AG08395 (cell line): ENCODE measurements around the gene CELA2A.
"Not testable (repeated sequence)": the region's sequence is repeated elsewhere in the genome, so short reads cannot be mapped to it uniquely, and the experiment has no call there.

Experiments used
- DNase-seq: peaks from one replicate; pipeline ENCODE4 v3.0.0; 2012; ENCODE audit warnings: mixed read lengths, low spot score

The CELA2A gene

DNA sequence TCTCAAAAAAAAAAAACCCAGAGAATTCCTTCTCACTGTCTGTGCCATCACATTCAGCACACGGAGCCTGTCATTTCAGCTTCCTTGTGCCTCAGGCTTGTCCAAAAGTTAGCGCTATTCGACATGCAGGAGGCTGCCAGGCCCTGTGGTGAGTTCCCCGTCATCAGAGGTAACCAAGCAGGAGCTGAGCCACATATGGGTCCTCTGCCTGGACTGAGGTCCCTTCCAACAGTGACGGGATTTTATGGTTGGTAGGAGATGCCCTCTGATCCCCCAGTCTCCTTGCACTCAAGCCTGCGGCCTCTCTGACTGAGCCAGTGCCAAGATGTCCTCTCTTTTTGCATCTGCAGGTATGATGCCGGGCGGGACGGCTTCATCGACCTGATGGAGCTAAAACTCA is 31.0 kb upstream of the CELA2A start:
- DNase-seq = no peak

GRCh38 chr1:15425958-15426357 is 30.6 kb upstream of the CELA2A start:
- DNase-seq = no peak

GRCh38 chr1:15426492-15427279 is 29.8 kb upstream of the CELA2A start:
- peak; percentile 40 for DNase-seq

- DNase-seq = no peak
These were observed 29.3 kb upstream of the CELA2A start for GRCh38 chr1:15427280-15427666.

- not testable (repeated sequence) for DNase-seq
These were observed 28.3 kb upstream of the CELA2A start for GRCh38 chr1:15428252-15428651.

GRCh38 chr1:15428815-15429435 is 27.6 kb upstream of the CELA2A start:
- DNase-seq = no peak

GRCh38 chr1:15429701-15430149 is 26.8 kb upstream of the CELA2A start:
- DNase-seq = peak; percentile 33

DNA sequence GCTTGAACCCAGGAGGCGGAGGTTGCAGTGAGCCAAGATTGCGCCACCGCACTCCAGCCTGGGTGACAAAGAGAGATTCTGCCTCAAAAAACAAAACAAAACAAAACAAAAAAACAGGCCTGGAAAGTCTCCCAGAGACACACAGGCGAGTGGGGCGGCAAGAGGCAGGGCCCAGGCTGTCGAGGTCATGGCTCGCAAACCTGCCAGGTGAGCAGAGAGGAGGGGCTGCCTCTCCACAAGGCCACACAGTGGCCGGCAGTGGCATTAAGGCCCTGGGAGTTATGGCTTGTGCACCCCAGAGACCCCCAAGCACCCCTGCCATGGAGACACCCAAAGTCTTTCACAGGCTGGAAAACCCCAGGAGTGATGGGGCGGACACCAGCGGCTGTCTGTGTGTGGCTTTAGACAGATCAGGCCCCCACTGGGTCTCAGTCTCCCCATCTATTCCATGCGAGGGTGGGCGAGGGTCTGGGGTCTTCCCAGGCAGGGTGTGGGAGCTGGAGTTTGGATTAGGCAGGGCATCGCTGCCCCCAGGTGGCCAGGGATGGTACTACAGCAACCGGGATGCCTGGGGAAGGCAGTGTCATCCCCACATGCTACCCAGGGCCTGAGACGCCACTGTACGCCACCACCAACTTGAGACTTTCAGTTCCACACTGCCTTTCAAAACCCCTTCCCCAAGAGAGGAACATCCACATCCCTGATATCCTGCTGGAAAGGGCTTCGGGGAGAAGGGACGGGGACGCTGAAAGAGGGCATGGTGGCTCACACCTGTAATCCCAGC is 25.6 kb upstream of the CELA2A start:
- peak; percentile 80 for DNase-seq

GRCh38 chr1:15431571-15431948 is 25.0 kb upstream of the CELA2A start:
- no peak for DNase-seq

- DNase-seq = no peak
These were observed 24.2 kb upstream of the CELA2A start for GRCh38 chr1:15432324-15432723.

DNA sequence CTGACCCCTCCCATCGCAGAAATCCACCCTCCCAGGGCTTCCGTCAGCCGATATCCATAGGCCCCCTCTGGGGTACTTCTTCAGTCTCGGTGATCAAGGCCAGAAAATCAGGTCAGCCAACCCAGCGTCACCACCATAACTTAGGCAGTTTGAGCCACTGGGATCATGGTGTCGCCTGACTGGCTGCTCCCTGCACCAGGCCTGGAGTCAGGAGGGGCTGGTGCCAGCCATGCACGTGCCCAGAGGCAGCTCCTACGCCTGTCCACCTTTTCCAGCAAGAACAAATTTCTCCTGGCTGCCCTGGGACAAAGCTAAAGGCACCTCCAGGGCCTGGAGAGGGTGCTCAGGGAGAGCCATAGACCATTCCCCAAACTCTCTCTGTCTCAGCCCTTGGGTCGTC is 23.1 kb upstream of the CELA2A start:
- no peak for DNase-seq

GRCh38 chr1:15434739-15435138 is 21.8 kb upstream of the CELA2A start:
- DNase-seq = peak; percentile 55

GRCh38 chr1:15435239-15436077 is 21.1 kb upstream of the CELA2A start:
- DNase-seq = no peak

GRCh38 chr1:15436881-15437442 is 19.6 kb upstream of the CELA2A start:
- DNase-seq = no peak

DNA sequence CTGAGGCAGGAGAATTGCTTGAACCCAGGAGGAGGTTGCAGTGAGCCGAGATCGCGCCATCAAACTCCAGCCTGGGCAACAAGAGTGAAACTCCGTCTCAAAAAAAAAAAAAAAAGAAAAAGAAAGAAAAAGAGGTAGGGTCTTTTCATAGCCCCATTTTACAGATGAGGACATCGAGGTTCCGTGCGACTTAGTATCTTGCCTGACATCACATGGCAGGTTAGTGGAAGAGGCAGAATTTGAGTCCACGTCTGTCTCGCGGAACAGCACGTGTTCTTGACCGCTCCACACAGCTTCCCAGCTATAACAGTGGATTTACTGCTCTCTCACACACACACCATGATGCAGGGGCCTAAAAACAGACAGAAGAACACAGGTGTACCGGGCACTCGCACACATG is 17.2 kb upstream of the CELA2A start:
- DNase-seq = no peak

DNA sequence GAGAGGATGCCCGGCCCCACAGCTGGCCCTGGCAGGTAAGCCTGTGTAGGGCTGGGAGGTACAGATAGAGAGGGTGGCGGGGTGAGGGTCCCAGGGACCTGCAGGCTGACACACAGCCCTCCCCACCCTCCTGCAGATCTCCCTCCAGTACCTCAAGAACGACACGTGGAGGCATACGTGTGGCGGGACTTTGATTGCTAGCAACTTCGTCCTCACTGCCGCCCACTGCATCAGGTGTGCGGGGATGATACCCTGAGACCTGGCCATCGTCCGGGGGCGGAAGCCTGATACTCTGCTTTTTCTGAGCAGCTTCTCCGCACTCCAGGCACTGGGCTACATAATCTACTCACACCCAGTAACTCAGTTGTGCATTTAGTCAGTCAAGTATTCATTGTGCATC is 16.2 kb upstream of the CELA2A start:
- no peak for DNase-seq

GRCh38 chr1:15441247-15441646 is 15.3 kb upstream of the CELA2A start:
- no peak for DNase-seq

DNA sequence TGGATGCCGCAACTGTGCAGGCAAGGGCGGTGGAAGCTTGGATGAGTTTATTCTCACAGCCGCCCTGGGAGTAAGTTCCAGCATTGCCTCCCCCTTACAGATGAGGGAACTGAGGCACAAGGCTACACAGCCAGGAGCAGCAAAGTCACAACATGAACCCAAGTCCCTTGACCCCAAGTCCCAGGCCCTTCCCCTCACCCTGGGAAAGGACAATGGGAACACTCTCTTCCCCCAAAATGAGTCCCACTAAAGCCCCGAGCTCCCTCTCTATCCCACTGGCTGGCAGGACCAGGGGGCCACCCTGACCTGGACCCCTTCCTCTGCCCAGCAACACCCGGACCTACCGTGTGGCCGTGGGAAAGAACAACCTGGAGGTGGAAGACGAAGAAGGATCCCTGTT is 14.4 kb upstream of the CELA2A start:
- DNase-seq = no peak

- no peak for DNase-seq
These were observed 13.8 kb upstream of the CELA2A start for GRCh38 chr1:15442759-15443158.

- DNase-seq = no peak
These were observed 13.3 kb upstream of the CELA2A start for GRCh38 chr1:15443281-15443680.

GRCh38 chr1:15444468-15445389 is 11.8 kb upstream of the CELA2A start:
- no peak for DNase-seq
